ENCODE data around the gene IFI6.
A peak's percentile ranks its signal among the peaks of the same experiment; 100 is the strongest.

GRCh38 chr1:27686223-27686990 is 14.4 kb upstream of the IFI6 start:
- TF ChIP-seq CTCF (IDR thresholded peaks at IDR 0.05) (no peak), POLR2A (IDR thresholded peaks at IDR 0.05) (no peak), POLR2AphosphoS5 (IDR thresholded peaks at IDR 0.05) (peak; percentile 17 to 45 (median 22))
